H9 (cell line): ENCODE measurements around the gene MTARC2. TPM values are rescaled to one million over a fixed set of nuclear protein-coding genes. Genes with fewer than 3 reads are reported as not detected.

Experiments
- DNase-seq: peaks from one replicate; pipeline ENCODE4 v3.0.0-alpha.2; 2017
- H2AFZ ChIP-seq: one replicate; pipeline ENCODE4 v1.6.1; 2013; ENCODE audit warnings: mild to moderate bottlenecking, low read length, control low read depth, moderate library complexity
- H2AK5ac ChIP-seq: 2 replicates; pipeline ENCODE4 v1.6.1; 2013; ENCODE audit warnings: low read length, control low read depth, mixed read lengths; ENCODE audit not compliant: insufficient read length
- H2BK120ac ChIP-seq: one replicate; pipeline ENCODE4 v1.6.1; 2013; ENCODE audit warnings: low read depth, mild to moderate bottlenecking, low read length, control low read depth, inconsistent platforms; ENCODE audit not compliant: poor library complexity, severe bottlenecking
- H2BK12ac ChIP-seq: 2 replicates; pipeline ENCODE4 v1.6.1; 2013; ENCODE audit warnings: low read length, control low read depth, mixed read lengths, low read depth; ENCODE audit not compliant: insufficient read length
- H2BK15ac ChIP-seq: 2 replicates; pipeline ENCODE4 v1.6.1; 2013; ENCODE audit warnings: low read depth, low read length, control low read depth
- H2BK20ac ChIP-seq: one replicate; pipeline ENCODE4 v1.6.1; 2013; ENCODE audit warnings: low read depth, mild to moderate bottlenecking, low read length, control low read depth, inconsistent platforms; ENCODE audit not compliant: poor library complexity, severe bottlenecking
- H2BK5ac ChIP-seq: 2 replicates; pipeline ENCODE4 v1.6.1; 2013; ENCODE audit warnings: low read length, control low read depth, mixed read lengths; ENCODE audit not compliant: insufficient read length
- H3K14ac ChIP-seq: 2 replicates; pipeline ENCODE4 v1.6.1; 2013; ENCODE audit warnings: low read length, control low read depth; ENCODE audit not compliant: insufficient read depth
- H3K18ac ChIP-seq: 2 replicates; pipeline ENCODE4 v1.6.1; 2013; ENCODE audit warnings: low read depth, mild to moderate bottlenecking, mixed read lengths, low read length, control low read depth; ENCODE audit not compliant: insufficient read length
- H3K23ac ChIP-seq: 2 replicates; pipeline ENCODE4 v1.6.1; 2013; ENCODE audit warnings: low read length, control low read depth, mixed read lengths, low read depth; ENCODE audit not compliant: insufficient read length
- H3K23me2 ChIP-seq: 2 replicates; pipeline ENCODE4 v1.6.1; 2013; ENCODE audit warnings: low read depth, mild to moderate bottlenecking, mixed read lengths, low read length, control low read depth; ENCODE audit not compliant: insufficient read length, poor library complexity, severe bottlenecking
- H3K27ac ChIP-seq: 2 replicates; pipeline ENCODE4 v1.5.1; 2013; ENCODE audit warnings: low read length, control low read depth, mixed read lengths, low read depth; ENCODE audit not compliant: insufficient read length
- H3K27me3 ChIP-seq: 2 replicates; pipeline ENCODE4 v1.6.1; 2013; ENCODE audit warnings: low read length, control low read depth, inconsistent platforms; ENCODE audit not compliant: insufficient read depth
- H3K4ac ChIP-seq: 2 replicates; pipeline ENCODE4 v1.6.1; 2013; ENCODE audit warnings: low read depth, mild to moderate bottlenecking, control low read depth, inconsistent platforms, low read length, moderate library complexity
- H3K4me1 ChIP-seq: 2 replicates; pipeline ENCODE4 v1.6.1; 2013; ENCODE audit warnings: low read length, control low read depth, inconsistent platforms; ENCODE audit not compliant: insufficient read depth
- H3K4me2 ChIP-seq: 2 replicates; pipeline ENCODE4 v1.6.1; 2013; ENCODE audit warnings: low read length, control low read depth, mixed read lengths; ENCODE audit not compliant: insufficient read length, insufficient read depth
- H3K56ac ChIP-seq: 2 replicates; pipeline ENCODE4 v1.6.1; 2013; ENCODE audit warnings: low read depth, mild to moderate bottlenecking, mixed read lengths, low read length, control low read depth; ENCODE audit not compliant: insufficient read length
- H3K79me1 ChIP-seq: 2 replicates; pipeline ENCODE4 v1.6.1; 2013; ENCODE audit warnings: low read depth, mild to moderate bottlenecking, moderate library complexity, low read length, control low read depth, inconsistent platforms; ENCODE audit not compliant: insufficient read depth, poor library complexity, severe bottlenecking
- H3K79me2 ChIP-seq: 2 replicates; pipeline ENCODE4 v1.6.1; 2013; ENCODE audit warnings: low read length, control low read depth, inconsistent platforms; ENCODE audit not compliant: insufficient read depth
- H3K9ac ChIP-seq: 2 replicates; pipeline ENCODE4 v1.6.1; 2013; ENCODE audit warnings: low read length, control low read depth, mixed read lengths; ENCODE audit not compliant: insufficient read length; ENCODE audit errors: extremely low read depth
- H3K9me3 ChIP-seq: one replicate; pipeline ENCODE4 v1.6.1; 2013; ENCODE audit warnings: low read depth, low read length, inconsistent platforms; ENCODE audit not compliant: control insufficient read depth
- H3T11ph ChIP-seq: one replicate; pipeline ENCODE4 v1.6.1; 2013; ENCODE audit warnings: mild to moderate bottlenecking, low read length, control low read depth, inconsistent platforms
- H4K20me1 ChIP-seq: one replicate; pipeline ENCODE4 v1.6.1; 2013; ENCODE audit not compliant: control insufficient read depth, insufficient read length, insufficient read depth
- H4K5ac ChIP-seq: 2 replicates; pipeline ENCODE4 v1.6.1; 2013; ENCODE audit warnings: low read depth, mild to moderate bottlenecking, mixed read lengths, low read length, control low read depth; ENCODE audit not compliant: insufficient read length
- H4K8ac ChIP-seq: replicated peaks from 2 replicates; pipeline ENCODE4 v1.6.1; 2013; ENCODE audit warnings: low read length, control low read depth, mixed read lengths, low read depth; ENCODE audit not compliant: insufficient read length
- H4K91ac ChIP-seq: 2 replicates; pipeline ENCODE4 v1.6.1; 2013; ENCODE audit warnings: low read depth, mild to moderate bottlenecking, moderate library complexity, mixed read lengths, low read length, control low read depth; ENCODE audit not compliant: insufficient read length
- H3K27ac Mint-ChIP-seq, 3 experiments: 2 replicates in 2 of 3; 3 replicates in 1 of 3; pipeline ENCODE4 v1.8.0; 2020 to 2021; ENCODE audit warnings: mixed read lengths in 3 of 3, mild to moderate bottlenecking in 1 of 3, moderate library complexity in 1 of 3
- H3K27me3 Mint-ChIP-seq: 2 replicates; pipeline ENCODE4 v1.8.0; 2021; ENCODE audit warnings: low read depth, mild to moderate bottlenecking, moderate library complexity, mixed read lengths
- H3K36me3 Mint-ChIP-seq, 3 experiments: 2 replicates in 2 of 3; 3 replicates in 1 of 3; pipeline ENCODE4 v1.8.0; 2020 to 2021; ENCODE audit warnings: low read depth in 3 of 3, mixed read lengths in 3 of 3; ENCODE audit not compliant: insufficient read depth in 1 of 3
- H3K4me1 Mint-ChIP-seq, 2 experiments: 2 replicates each; pipeline ENCODE4 v1.8.0; 2020; ENCODE audit warnings: mixed read lengths in 2 of 2
- H3K4me3 Mint-ChIP-seq, 2 experiments: 2 replicates in 1 of 2; 3 replicates in 1 of 2; pipeline ENCODE4 v1.8.0; 2020 to 2021; ENCODE audit warnings: mild to moderate bottlenecking in 2 of 2, mixed read lengths in 2 of 2, moderate library complexity in 1 of 2
- H3K9me3 Mint-ChIP-seq, 2 experiments: 2 replicates in 1 of 2; 3 replicates in 1 of 2; pipeline ENCODE4 v1.8.0; 2020; ENCODE audit warnings: mild to moderate bottlenecking in 2 of 2, mixed read lengths in 2 of 2, moderate library complexity in 1 of 2
- CTCF ChIP-seq: fragments of 200-600 bp; sonication (generic); conservative IDR thresholded peaks from 3 replicates; pipeline ENCODE4 v1.8.0; 2021; ENCODE audit warnings: antibody characterized with exemption, mild to moderate bottlenecking
- WGBS: extraction: QIAGEN DNeasy Blood & Tissue Kit; methylation state at CpG from one replicate; pipeline ENCODE4 v1.1.7; 2013; ENCODE audit warnings: missing lambda C conversion rate, low lambda C conversion rate, mixed read lengths; ENCODE audit not compliant: insufficient read length; ENCODE audit errors: extremely low coverage; 5-methylcytosine and 5-hydroxymethylcytosine counted together
- total RNA-seq: library from RNA; stranded (reverse); gene quantifications from 2 replicates; pipeline ENCODE4 v1.2.1, GENCODE V29; 2021

MTARC2 gene
- total RNA-seq, 1 experiment from 2014 or later, result 7.7 TPM

- Histone ChIP-seq H3K9me3 (no peaks in the 10 kb centered on the region), H2BK20ac (no peak overlapping the region), H4K8ac (no peak overlapping the region), H3K23me2 (no peaks in the 10 kb centered on the region), H3K4ac (no peak overlapping the region), H2BK5ac (no peak overlapping the region), H3K79me2 (no peaks in the 10 kb centered on the region), H3K23ac (no peak overlapping the region), H3K79me1 (no peaks in the 10 kb centered on the region), H2BK12ac (no peak overlapping the region), H3K18ac (no peak overlapping the region), H2BK15ac (no peak overlapping the region), H4K5ac (no peak overlapping the region), H2AK5ac (no peak overlapping the region), H3K14ac (no peak overlapping the region; the same call in 1 of the 2 replicates), H4K91ac (no peak overlapping the region), H3K56ac (no peak overlapping the region), H2AFZ (no peak overlapping the region), H3K27ac (no peak overlapping the region), H3K9ac (no peak overlapping the region), H2BK120ac (no peak overlapping the region), H3T11ph (no peak overlapping the region), H3K4me1 (no peaks in the 10 kb centered on the region), H3K27me3 (no peaks in the 10 kb centered on the region; the same call in 1 of the 2 replicates), H3K4me2 (no peak overlapping the region), H4K20me1 (no peaks in the 10 kb centered on the region)
- no CpG with 5 or more reads among the region's 1 CpG for WGBS
- no peaks in the 10 kb centered on the region for H3K9me3 Mint-ChIP-seq
- TF ChIP-seq CTCF, result no peak
- H3K36me3 Mint-ChIP-seq, result no peaks in the 10 kb centered on the region
- no peak overlapping the region for H3K27ac Mint-ChIP-seq
- peaks cover 57% of the 10 kb centered on the region for H3K27me3 Mint-ChIP-seq
- no peak for DNase-seq
- peaks cover 5 to 7% of the 10 kb centered on the region in 2 experiments for H3K4me1 Mint-ChIP-seq
- H3K4me3 Mint-ChIP-seq, result no peak overlapping the region
Measured at GRCh38 chr1:220741825-220742224, 6.3 kb upstream of the MTARC2 start.
